Stimulated activated naive CD8-positive, alpha-beta T cell treated with anti-CD3 and anti-CD28 coated beads, Interleukin-15, Interleukin-2, amounts not matched to agents 100 U/mL and 50 U/mL, for 24 hours (primary cell): Measurements from ENCODE around the gene NLRP1.

Experiments used
- ATAC-seq: fragments of 150-1000 bp; cut with Tn5 transposase; one replicate; pipeline ENCODE4 v1.10.0; 2021
- DNase-seq: peaks from one replicate; pipeline ENCODE4 v3.0.0; 2021

The NLRP1 gene

GRCh38 chr17:5557485-5557884 lies 26.8 kb downstream of the NLRP1 start:
- ATAC-seq = no peak
- DNase-seq = no peak

- DNase-seq = no peak
These were observed 29.1 kb downstream of the NLRP1 start for GRCh38 chr17:5555254-5555653.

GRCh38 chr17:5553479-5553878 lies 30.8 kb downstream of the NLRP1 start:
- no peak for DNase-seq
- no peak for ATAC-seq

More at GRCh38 chr17:5555254-5555653, 29.1 kb downstream of the NLRP1 start:
- ATAC-seq = no peak

GRCh38 chr17:5552841-5553240 lies 31.5 kb downstream of the NLRP1 start:
- no peak for ATAC-seq
- no peak for DNase-seq

- DNase-seq = no peak
- no peak for ATAC-seq
These were observed 39.0 kb downstream of the NLRP1 start for GRCh38 chr17:5545051-5545987.

- ATAC-seq = no peak
- no peak for DNase-seq
These were observed 40.2 kb downstream of the NLRP1 start for GRCh38 chr17:5544115-5544514.

- no peak for ATAC-seq
- DNase-seq = no peak
These were observed 42.6 kb downstream of the NLRP1 start for GRCh38 chr17:5541610-5542202.

GRCh38 chr17:5540321-5540720 lies 44.0 kb downstream of the NLRP1 start:
- no peak for DNase-seq
- no peak for ATAC-seq

- DNase-seq = no peak
- no peak for ATAC-seq
These were observed 45.0 kb downstream of the NLRP1 start for GRCh38 chr17:5539286-5539685.

- no peak for DNase-seq
These were observed 47.3 kb downstream of the NLRP1 start for GRCh38 chr17:5536866-5537650.

GRCh38 chr17:5535436-5535835 lies 48.9 kb downstream of the NLRP1 start:
- no peak for ATAC-seq
- no peak for DNase-seq

More at GRCh38 chr17:5536866-5537650, 47.3 kb downstream of the NLRP1 start:
- ATAC-seq = no peak

GRCh38 chr17:5533486-5534315 lies 50.6 kb downstream of the NLRP1 start:
- ATAC-seq = no peak
- no peak for DNase-seq

GRCh38 chr17:5532581-5532980 lies 51.7 kb downstream of the NLRP1 start:
- ATAC-seq = no peak
- DNase-seq = no peak

GRCh38 chr17:5531085-5531418 lies 53.3 kb downstream of the NLRP1 start:
- no peak for ATAC-seq
- no peak for DNase-seq

- no peak for ATAC-seq
- DNase-seq = no peak
These were observed 53.8 kb downstream of the NLRP1 start for GRCh38 chr17:5530265-5531084.

- ATAC-seq (no peak), DNase-seq (no peak)
These were observed 56.6 kb downstream of the NLRP1 start for GRCh38 chr17:5527601-5528250.

GRCh38 chr17:5526821-5527598 lies 57.3 kb downstream of the NLRP1 start:
- DNase-seq (peak; percentile 80), ATAC-seq (peak; percentile 98)

GRCh38 chr17:5523249-5523648 lies 61.1 kb downstream of the NLRP1 start:
- ATAC-seq (no peak), DNase-seq (no peak)

GRCh38 chr17:5522476-5522875 lies 61.8 kb downstream of the NLRP1 start:
- ATAC-seq (no peak), DNase-seq (no peak)
